PFSK-1 (cell line): ENCODE data around the gene RNU1-1.

ENCODE experiments used
- POLR2AphosphoS5 ChIP-seq: IDR thresholded peaks from 2 replicates; pipeline ENCODE4 v1.6.1; 2012; ENCODE audit warnings: low read depth, mild to moderate bottlenecking, control low read depth, low read length, moderate library complexity
- REST ChIP-seq, 2 experiments: IDR thresholded peaks; 2 replicates each; pipeline versions ENCODE4 v1.6.1 to v1.8.0; 2011 to 2012; ENCODE audit warnings: low read depth in 2 of 2, low read length in 2 of 2, control low read depth in 1 of 2, inconsistent platforms in 1 of 2, mild to moderate bottlenecking in 1 of 2, moderate library complexity in 1 of 2; ENCODE audit not compliant: insufficient read depth in 1 of 2

GRCh38 chr1:16474166-16474800 lies 39.8 kb downstream of the RNU1-1 start:
- TF ChIP-seq POLR2AphosphoS5: no peak
- no peak for TF ChIP-seq REST (IDR thresholded peaks at IDR 0.05; ENCODE audit: insufficient read depth in 1 of 2, low read depth in 2 of 2, low read length in 2 of 2)
